Naive thymus-derived CD4-positive, alpha-beta T cell (primary cell): ENCODE results near the gene KCNK16. TPM values are rescaled to one million over a fixed set of nuclear protein-coding genes. Genes with fewer than 3 reads are reported as not detected.
A peak's percentile ranks its signal among the peaks of the same experiment; 100 is the strongest.
"Not testable (repeated sequence)": the region's sequence is repeated elsewhere in the genome, so short reads cannot be mapped to it uniquely, and the experiment has no call there.

Experiments used
- ATAC-seq: fragments of 150-1000 bp; cut with Tn5 transposase; 2 replicates; pipeline ENCODE4 v1.10.0; 2021; ENCODE audit warnings: mild to moderate bottlenecking, moderate library complexity
- CTCF ChIA-PET: fragments of 350-600 bp; sonication (Branson Sonifier 250); formaldehyde crosslinking; loops from one replicate; lab custom pipeline; 2021; ENCODE audit warnings: antibody characterized with exemption; lab: Charles Lee
- POLR2A ChIA-PET: fragments of 350-600 bp; sonication (Branson Sonifier 250); formaldehyde crosslinking; loops from one replicate; lab custom pipeline; 2021; ENCODE audit warnings: antibody characterized with exemption, inconsistent platforms; lab: Charles Lee
- DNase-seq, 9 donors: peaks; one replicate each; pipeline versions ENCODE4 v3.0.0 to v3.0.0-alpha.2; 2020 to 2022; ENCODE audit warnings: mixed read lengths in 1 of 9
- H3K27ac ChIP-seq: one replicate; pipeline ENCODE4 v1.7.0; 2013; ENCODE audit warnings: mild to moderate bottlenecking, low read depth, low read length, moderate library complexity
- H3K27me3 ChIP-seq, 2 donors: one replicate each; pipeline ENCODE4 v1.7.0; 2013; ENCODE audit warnings: low read length in 2 of 2, mild to moderate bottlenecking in 2 of 2, moderate library complexity in 2 of 2; ENCODE audit not compliant: control insufficient read depth in 2 of 2, insufficient read depth in 2 of 2
- H3K36me3 ChIP-seq, 3 experiments: 1 replicate in 2 of 3; 2 replicates in 1 of 3; pipeline ENCODE4 v1.7.0; 2013; ENCODE audit warnings: low read length in 3 of 3, mild to moderate bottlenecking in 3 of 3, moderate library complexity in 1 of 3; ENCODE audit not compliant: insufficient read depth in 3 of 3, control insufficient read depth in 2 of 3
- H3K4me1 ChIP-seq, 2 donors: one replicate each; pipeline ENCODE4 v1.7.0; 2013; ENCODE audit warnings: low read length in 2 of 2, mild to moderate bottlenecking in 2 of 2, moderate library complexity in 1 of 2; ENCODE audit not compliant: control insufficient read depth in 2 of 2, insufficient read depth in 2 of 2
- H3K4me3 ChIP-seq: 2 replicates; pipeline ENCODE4 v1.7.0; 2013; ENCODE audit warnings: mild to moderate bottlenecking, low read length
- H3K9me3 ChIP-seq, 3 experiments: 1 replicate in 2 of 3; 2 replicates in 1 of 3; pipeline ENCODE4 v1.7.0; 2013; ENCODE audit warnings: low read length in 3 of 3; ENCODE audit not compliant: control insufficient read depth in 2 of 3
- H3K27ac Mint-ChIP-seq, 9 donors: one replicate each; pipeline ENCODE4 v1.8.0; 2020 to 2022; ENCODE audit warnings: mixed read lengths in 9 of 9, mild to moderate bottlenecking in 8 of 9, moderate library complexity in 5 of 9, inconsistent platforms in 2 of 9
- H3K27me3 Mint-ChIP-seq, 5 donors: one replicate each; pipeline ENCODE4 v1.8.0; 2021 to 2022; ENCODE audit warnings: mixed read lengths in 5 of 5, mild to moderate bottlenecking in 1 of 5
- H3K36me3 Mint-ChIP-seq, 5 donors: one replicate each; pipeline ENCODE4 v1.8.0; 2020 to 2022; ENCODE audit warnings: mixed read lengths in 5 of 5, mild to moderate bottlenecking in 3 of 5, inconsistent platforms in 1 of 5
- H3K4me1 Mint-ChIP-seq, 7 donors: one replicate each; pipeline ENCODE4 v1.8.0; 2020 to 2022; ENCODE audit warnings: mixed read lengths in 7 of 7, mild to moderate bottlenecking in 3 of 7, inconsistent platforms in 1 of 7
- H3K4me3 Mint-ChIP-seq, 10 donors: one replicate each; pipeline ENCODE4 v1.8.0; 2020 to 2022; ENCODE audit warnings: mild to moderate bottlenecking in 10 of 10, mixed read lengths in 10 of 10, moderate library complexity in 6 of 10, inconsistent platforms in 2 of 10
- H3K9me3 Mint-ChIP-seq, 11 donors: one replicate each; pipeline ENCODE4 v1.8.0; 2020 to 2022; ENCODE audit warnings: mixed read lengths in 11 of 11, mild to moderate bottlenecking in 4 of 11, inconsistent platforms in 1 of 11, moderate library complexity in 1 of 11
- intact Hi-C, 2 donors: fragments of 100-400 bp; cut with micrococcal nuclease; formaldehyde crosslinking; loops; one replicate each; pipeline ENCODE4 v1.15.1; 2023
- polyA plus RNA-seq, 2 donors: library from polyadenylated mRNA; unstranded; fragments of 300-500 nt; fragmentation: Illumina TruSeq; gene quantifications; one replicate each; pipeline ENCODE4 v1.2.3, GENCODE V29; 2021
- total RNA-seq, 6 experiments: library from RNA in 5 of 6; stranded (reverse) in 5 of 6; gene quantifications; 1 replicate in 5 of 6; 2 replicates in 1 of 6; pipeline ENCODE4 v1.2.3 and lab custom pipeline; 2021 to 2026

KCNK16 gene
- total and polyA plus RNA-seq, 7 experiments from 2014 or later: not detected

- Mint-ChIP-seq H3K27me3 (peaks cover 0 to 6% (median 0%) of the 10 kb centered on the region in 5 donors), H3K36me3 (no peaks in the 10 kb centered on the region), H3K4me1 (no peaks in the 10 kb centered on the region), H3K9me3 (no peaks in the 10 kb centered on the region), H3K4me3 (no peak overlapping the region), H3K27ac (no peak overlapping the region)
- H3K36me3 ChIP-seq: no peaks in the 10 kb centered on the region
- intact Hi-C loops: no loop called here
- no peak overlapping the region for H3K4me3 ChIP-seq
- DNase-seq (no peak), ATAC-seq (no peak)
- no peaks in the 10 kb centered on the region for H3K4me1 ChIP-seq
- H3K27me3 ChIP-seq: no peaks in the 10 kb centered on the region
- CTCF ChIA-PET: no interaction called here
- POLR2A ChIA-PET: no interaction called here
- no peak overlapping the region for H3K27ac ChIP-seq
- no peaks in the 10 kb centered on the region for H3K9me3 ChIP-seq
Observed at GRCh38 chr6:39295611-39296011, 26.9 kb downstream of the KCNK16 start.

GRCh38 chr6:39294899-39295298 is 27.6 kb downstream of the KCNK16 start:
- Mint-ChIP-seq H3K4me3 (no peak overlapping the region), H3K9me3 (no peaks in the 10 kb centered on the region), H3K4me1 (no peaks in the 10 kb centered on the region), H3K36me3 (no peaks in the 10 kb centered on the region), H3K27me3 (peaks cover 0 to 6% (median 0%) of the 10 kb centered on the region in 5 donors), H3K27ac (no peak overlapping the region)
- Histone ChIP-seq H3K27ac (no peak overlapping the region), H3K4me1 (no peaks in the 10 kb centered on the region), H3K36me3 (no peaks in the 10 kb centered on the region), H3K27me3 (no peaks in the 10 kb centered on the region), H3K4me3 (no peak overlapping the region), H3K9me3 (no peaks in the 10 kb centered on the region)
- no peak for ATAC-seq
- ChIA-PET POLR2A (no interaction called here), CTCF (no interaction called here)
- intact Hi-C loops: no loop called here
- DNase-seq: no peak

GRCh38 chr6:39294133-39294532 is 28.4 kb downstream of the KCNK16 start:
- Histone ChIP-seq H3K27me3 (no peaks in the 10 kb centered on the region), H3K36me3 (no peaks in the 10 kb centered on the region), H3K27ac (no peak overlapping the region), H3K4me1 (no peaks in the 10 kb centered on the region), H3K4me3 (no peak overlapping the region), H3K9me3 (no peaks in the 10 kb centered on the region)
- H3K36me3 Mint-ChIP-seq: no peaks in the 10 kb centered on the region
- intact Hi-C loops: no loop called here
- DNase-seq: no peak
- ChIA-PET POLR2A (no interaction called here), CTCF (no interaction called here)
- peaks cover 0 to 4% (median 0%) of the 10 kb centered on the region in 7 donors for H3K4me1 Mint-ChIP-seq
- peaks cover 0 to 6% (median 0%) of the 10 kb centered on the region in 5 donors for H3K27me3 Mint-ChIP-seq
- peak; percentile 25 for ATAC-seq
- H3K27ac Mint-ChIP-seq: no peak overlapping the region
- H3K4me3 Mint-ChIP-seq: no peak overlapping the region
- H3K9me3 Mint-ChIP-seq: no peaks in the 10 kb centered on the region

- POLR2A ChIA-PET: no interaction called here
- Mint-ChIP-seq H3K36me3 (no peaks in the 10 kb centered on the region), H3K9me3 (peaks cover 0 to 3% (median 0%) of the 10 kb centered on the region in 11 donors), H3K4me3 (no peak overlapping the region), H3K27me3 (peaks cover 0 to 6% (median 0%) of the 10 kb centered on the region in 5 donors), H3K27ac (no peak overlapping the region), H3K4me1 (peaks cover 0 to 6% (median 0%) of the 10 kb centered on the region in 7 donors)
- Histone ChIP-seq H3K36me3 (no peaks in the 10 kb centered on the region), H3K4me1 (no peaks in the 10 kb centered on the region), H3K27me3 (no peaks in the 10 kb centered on the region), H3K27ac (no peak overlapping the region), H3K4me3 (no peak overlapping the region), H3K9me3 (no peaks in the 10 kb centered on the region)
- DNase-seq (no peak), ATAC-seq (no peak)
- intact Hi-C loops: no loop called here
- CTCF ChIA-PET: no interaction called here
Observed at GRCh38 chr6:39292637-39293036, 29.9 kb downstream of the KCNK16 start.

GRCh38 chr6:39289490-39289889 is 33.0 kb downstream of the KCNK16 start:
- no peaks in the 10 kb centered on the region for H3K4me1 ChIP-seq
- no peaks in the 10 kb centered on the region for H3K9me3 ChIP-seq
- H3K36me3 Mint-ChIP-seq: no peaks in the 10 kb centered on the region
- H3K27me3 ChIP-seq: no peaks in the 10 kb centered on the region
- no peak for DNase-seq
- H3K9me3 Mint-ChIP-seq: peaks cover 0 to 3% (median 0%) of the 10 kb centered on the region in 11 donors
- ChIA-PET POLR2A (no interaction called here), CTCF (no interaction called here)
- intact Hi-C loops: no loop called here
- H3K4me3 Mint-ChIP-seq: no peak overlapping the region
- ATAC-seq: peak; percentile 71
- no peak overlapping the region for H3K27ac Mint-ChIP-seq
- no peaks in the 10 kb centered on the region for H3K36me3 ChIP-seq
- H3K4me1 Mint-ChIP-seq: peaks cover 0 to 6% (median 0%) of the 10 kb centered on the region in 7 donors
- H3K27ac ChIP-seq: no peak overlapping the region
- peaks cover 0 to 9% (median 0%) of the 10 kb centered on the region in 5 donors for H3K27me3 Mint-ChIP-seq
- no peak overlapping the region for H3K4me3 ChIP-seq

GRCh38 chr6:39287601-39288000 is 34.9 kb downstream of the KCNK16 start:
- DNase-seq (no peak), ATAC-seq (no peak)
- no peak overlapping the region for H3K27ac ChIP-seq
- H3K9me3 Mint-ChIP-seq: peaks cover 0 to 3% (median 0%) of the 10 kb centered on the region in 11 donors
- H3K9me3 ChIP-seq: no peaks in the 10 kb centered on the region
- no peaks in the 10 kb centered on the region for H3K27me3 ChIP-seq
- ChIA-PET POLR2A (no interaction called here), CTCF (no interaction called here)
- H3K4me3 ChIP-seq: no peak overlapping the region
- no peak overlapping the region for H3K27ac Mint-ChIP-seq
- no peak overlapping the region for H3K4me3 Mint-ChIP-seq
- H3K36me3 ChIP-seq: no peaks in the 10 kb centered on the region
- no peaks in the 10 kb centered on the region for H3K4me1 ChIP-seq
- intact Hi-C loops: no loop called here
- H3K4me1 Mint-ChIP-seq: peaks cover 0 to 6% (median 0%) of the 10 kb centered on the region in 7 donors
- H3K36me3 Mint-ChIP-seq: no peaks in the 10 kb centered on the region
- peaks cover 0 to 11% (median 0%) of the 10 kb centered on the region in 5 donors for H3K27me3 Mint-ChIP-seq

GRCh38 chr6:39286596-39286995 is 35.9 kb downstream of the KCNK16 start:
- H3K36me3 ChIP-seq, H3K4me1 Mint-ChIP-seq, H3K4me3 ChIP-seq, H3K36me3 Mint-ChIP-seq, H3K4me3 Mint-ChIP-seq, POLR2A ChIA-PET, intact Hi-C loops, H3K27ac Mint-ChIP-seq, H3K4me1 ChIP-seq, H3K27me3 ChIP-seq, CTCF ChIA-PET, H3K27ac ChIP-seq, DNase-seq, H3K9me3 ChIP-seq, H3K9me3 Mint-ChIP-seq: not testable (repeated sequence)
- ATAC-seq: peak; percentile 32
- peaks cover 0 to 11% (median 0%) of the 10 kb centered on the region in 5 donors for H3K27me3 Mint-ChIP-seq
